GM12891 (cell line): Measurements from ENCODE around the gene RNF151.

ENCODE experiments used
- POLR2AphosphoS5 ChIP-seq: IDR thresholded peaks from 2 replicates; pipeline ENCODE4 v1.6.1; 2011; ENCODE audit warnings: low read depth, low read length, control low read depth
- SPI1 ChIP-seq: IDR thresholded peaks from 2 replicates; pipeline ENCODE4 v1.6.1; 2011; ENCODE audit warnings: low read depth, low read length, control low read depth
- TAF1 ChIP-seq: IDR thresholded peaks from 2 replicates; pipeline ENCODE4 v1.6.1; 2011; ENCODE audit warnings: low read depth, low read length, control low read depth

DNA sequence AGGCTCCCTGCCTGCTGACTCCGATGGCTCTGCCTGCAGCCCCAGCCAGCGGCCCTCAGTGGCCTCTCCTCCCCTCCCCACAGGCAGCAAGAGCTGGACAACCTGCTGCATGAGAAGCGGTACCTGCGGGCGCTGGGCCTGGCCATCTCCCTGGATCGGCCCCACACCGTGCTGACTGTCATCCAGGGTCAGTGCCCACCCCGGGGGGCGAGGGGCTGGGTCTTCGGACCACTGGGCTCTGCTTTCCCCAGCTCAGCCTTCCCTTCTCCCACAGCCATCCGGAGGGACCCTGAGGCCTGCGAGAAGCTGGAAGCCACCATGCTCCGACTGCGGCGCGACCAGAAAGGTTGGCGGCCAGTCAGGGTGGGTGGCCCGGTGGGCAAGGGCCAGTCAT is 11.2 kb downstream of the RNF151 start:
- TF ChIP-seq TAF1: no peak
- TF ChIP-seq POLR2AphosphoS5: no peak
- no peak for TF ChIP-seq SPI1
